SK-N-SH (cell line): ENCODE data around the gene SERPINC1.

Experiments
- EP300 ChIP-seq, 2 experiments: IDR thresholded peaks; 2 replicates each; pipeline versions ENCODE4 v1.4.0 to v1.6.1; 2012; ENCODE audit warnings: borderline replicate concordance in 1 of 2, low read depth in 1 of 2, low read length in 1 of 2
- MAX ChIP-seq: IDR thresholded peaks from 2 replicates; pipeline ENCODE4 v1.4.0; 2012; ENCODE audit warnings: low read depth
- MXI1 ChIP-seq: IDR thresholded peaks from 2 replicates; pipeline ENCODE4 v1.6.1; 2012; ENCODE audit warnings: mild to moderate bottlenecking, low read depth, low read length, improper control_type of control experiment
- POLR2AphosphoS5 ChIP-seq: IDR thresholded peaks from 2 replicates; pipeline ENCODE4 v1.6.1; 2012; ENCODE audit warnings: low read depth, low read length
- RAD21 ChIP-seq: IDR thresholded peaks from 2 replicates; pipeline ENCODE4 v1.6.1; 2012; ENCODE audit warnings: mild to moderate bottlenecking, low read length
- REST ChIP-seq: IDR thresholded peaks from 2 replicates; pipeline ENCODE4 v1.6.1; 2012; ENCODE audit warnings: mild to moderate bottlenecking, low read depth, low read length, moderate library complexity
- SMC3 ChIP-seq: IDR thresholded peaks from 2 replicates; pipeline ENCODE4 v1.6.1; 2012; ENCODE audit warnings: low read depth, low read length, improper control_type of control experiment
- TF ChIP-seq, protein P1 (sequence below): fragments of 200-600 bp; sonication (generic); IDR thresholded peaks from 2 replicates; pipeline ENCODE4 v1.6.1; 2017; ENCODE audit warnings: antibody characterized with exemption, mild to moderate bottlenecking, moderate library complexity

GRCh38 chr1:173915596-173915995 lies 1.5 kb downstream of the SERPINC1 start:
- TF ChIP-seq, protein P1, sequence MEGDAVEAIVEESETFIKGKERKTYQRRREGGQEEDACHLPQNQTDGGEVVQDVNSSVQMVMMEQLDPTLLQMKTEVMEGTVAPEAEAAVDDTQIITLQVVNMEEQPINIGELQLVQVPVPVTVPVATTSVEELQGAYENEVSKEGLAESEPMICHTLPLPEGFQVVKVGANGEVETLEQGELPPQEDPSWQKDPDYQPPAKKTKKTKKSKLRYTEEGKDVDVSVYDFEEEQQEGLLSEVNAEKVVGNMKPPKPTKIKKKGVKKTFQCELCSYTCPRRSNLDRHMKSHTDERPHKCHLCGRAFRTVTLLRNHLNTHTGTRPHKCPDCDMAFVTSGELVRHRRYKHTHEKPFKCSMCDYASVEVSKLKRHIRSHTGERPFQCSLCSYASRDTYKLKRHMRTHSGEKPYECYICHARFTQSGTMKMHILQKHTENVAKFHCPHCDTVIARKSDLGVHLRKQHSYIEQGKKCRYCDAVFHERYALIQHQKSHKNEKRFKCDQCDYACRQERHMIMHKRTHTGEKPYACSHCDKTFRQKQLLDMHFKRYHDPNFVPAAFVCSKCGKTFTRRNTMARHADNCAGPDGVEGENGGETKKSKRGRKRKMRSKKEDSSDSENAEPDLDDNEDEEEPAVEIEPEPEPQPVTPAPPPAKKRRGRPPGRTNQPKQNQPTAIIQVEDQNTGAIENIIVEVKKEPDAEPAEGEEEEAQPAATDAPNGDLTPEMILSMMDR, result no peak
- peak; percentile 82 for TF ChIP-seq REST
- TF ChIP-seq MAX, result no peak
- TF ChIP-seq MXI1, result no peak
- TF ChIP-seq SMC3, result no peak
- no peak for TF ChIP-seq RAD21
- no peak for TF ChIP-seq POLR2AphosphoS5
- no peak for TF ChIP-seq EP300 (IDR thresholded peaks at IDR 0.05; ENCODE audit: borderline replicate concordance in 1 of 2, low read depth in 1 of 2, low read length in 1 of 2)
